WERI-Rb-1 (cell line): ENCODE results near the gene MMEL1.

ENCODE experiments used
- DNase-seq: peaks from one replicate; pipeline ENCODE4 v3.0.0-alpha.2; 2020
- H3K27ac ChIP-seq: fragments of 250-450 bp; sonication (Bioruptor Pico); 2 replicates; pipeline ENCODE4 v1.5.1; 2020; ENCODE audit warnings: mild to moderate bottlenecking, moderate library complexity
- H3K27me3 ChIP-seq: fragments of 250-450 bp; sonication (Bioruptor Pico); 2 replicates; pipeline ENCODE4 v1.5.1; 2021; ENCODE audit warnings: mild to moderate bottlenecking, low read depth, moderate library complexity; ENCODE audit not compliant: insufficient read depth, severe bottlenecking
- H3K36me3 ChIP-seq: fragments of 250-450 bp; sonication (Bioruptor Pico); 2 replicates; pipeline ENCODE4 v1.5.1; 2020; ENCODE audit warnings: mild to moderate bottlenecking, moderate library complexity
- H3K4me3 ChIP-seq: 2 replicates; pipeline ENCODE4 v1.5.1; 2011; ENCODE audit warnings: low read depth, mild to moderate bottlenecking, control low read depth, low read length
- H3K9me3 ChIP-seq: fragments of 250-450 bp; sonication (Bioruptor Pico); 2 replicates; pipeline ENCODE4 v1.5.1; 2021; ENCODE audit warnings: mild to moderate bottlenecking, moderate library complexity; ENCODE audit not compliant: severe bottlenecking
- TF ChIP-seq, protein P1 (sequence below): IDR thresholded peaks from 2 replicates; pipeline ENCODE4 v1.5.1; 2011; ENCODE audit warnings: low read depth, mild to moderate bottlenecking, control low read depth, inconsistent platforms, low read length

Gene MMEL1

GRCh38 chr1:2650967-2651645 lies 18.3 kb upstream of the MMEL1 start:
- Histone ChIP-seq H3K9me3 (peaks cover 23% of the 10 kb centered on the region), H3K4me3 (no peak overlapping the region), H3K27me3 (peaks cover 48% of the 10 kb centered on the region), H3K36me3 (no peaks in the 10 kb centered on the region), H3K27ac (no peak overlapping the region)
- TF ChIP-seq, protein P1, sequence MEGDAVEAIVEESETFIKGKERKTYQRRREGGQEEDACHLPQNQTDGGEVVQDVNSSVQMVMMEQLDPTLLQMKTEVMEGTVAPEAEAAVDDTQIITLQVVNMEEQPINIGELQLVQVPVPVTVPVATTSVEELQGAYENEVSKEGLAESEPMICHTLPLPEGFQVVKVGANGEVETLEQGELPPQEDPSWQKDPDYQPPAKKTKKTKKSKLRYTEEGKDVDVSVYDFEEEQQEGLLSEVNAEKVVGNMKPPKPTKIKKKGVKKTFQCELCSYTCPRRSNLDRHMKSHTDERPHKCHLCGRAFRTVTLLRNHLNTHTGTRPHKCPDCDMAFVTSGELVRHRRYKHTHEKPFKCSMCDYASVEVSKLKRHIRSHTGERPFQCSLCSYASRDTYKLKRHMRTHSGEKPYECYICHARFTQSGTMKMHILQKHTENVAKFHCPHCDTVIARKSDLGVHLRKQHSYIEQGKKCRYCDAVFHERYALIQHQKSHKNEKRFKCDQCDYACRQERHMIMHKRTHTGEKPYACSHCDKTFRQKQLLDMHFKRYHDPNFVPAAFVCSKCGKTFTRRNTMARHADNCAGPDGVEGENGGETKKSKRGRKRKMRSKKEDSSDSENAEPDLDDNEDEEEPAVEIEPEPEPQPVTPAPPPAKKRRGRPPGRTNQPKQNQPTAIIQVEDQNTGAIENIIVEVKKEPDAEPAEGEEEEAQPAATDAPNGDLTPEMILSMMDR, result no peak
- no peak for DNase-seq

DNA sequence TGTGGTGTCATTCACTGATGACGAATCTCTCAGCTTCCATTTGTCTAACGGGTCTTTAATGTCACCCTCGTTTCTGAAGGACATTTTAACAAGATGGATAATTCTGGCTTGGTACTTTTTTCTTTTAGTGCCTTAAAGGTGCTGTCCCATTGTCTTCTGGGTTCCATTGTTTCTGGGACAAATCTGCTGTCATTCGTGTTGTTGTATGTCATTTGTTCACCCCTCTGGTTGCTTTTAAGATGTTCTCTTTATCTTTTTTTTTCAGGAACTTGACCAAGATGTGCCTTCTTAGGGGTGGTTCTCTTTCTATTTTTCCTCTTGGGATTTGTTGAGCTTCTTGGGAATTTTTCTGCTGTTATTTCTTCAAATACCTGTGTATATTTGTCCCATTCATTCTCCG lies 14.0 kb upstream of the MMEL1 start:
- peaks cover 28% of the 10 kb centered on the region for H3K9me3 ChIP-seq
- H3K27me3 ChIP-seq, result peaks cover 75% of the 10 kb centered on the region

DNA sequence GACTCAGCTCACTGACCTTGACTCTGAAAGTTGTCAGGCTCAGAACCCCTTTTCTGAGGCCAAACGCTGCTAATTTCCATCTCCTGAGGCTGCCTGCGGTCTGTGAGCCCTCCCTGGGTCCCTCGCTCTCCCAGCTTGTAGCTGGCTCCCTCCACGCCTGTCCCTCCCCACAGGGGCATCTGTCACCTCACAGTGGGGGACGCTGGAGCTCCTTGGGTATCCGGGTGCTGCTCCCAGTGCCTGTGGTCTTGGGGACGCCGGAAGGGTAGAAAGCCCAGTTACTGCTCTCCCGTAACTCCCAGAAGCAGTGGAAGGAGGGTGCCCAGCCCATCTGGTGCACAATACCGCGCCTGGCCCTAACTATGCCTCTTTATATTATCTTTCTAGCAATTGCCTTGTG lies 13.0 kb upstream of the MMEL1 start:
- TF ChIP-seq, protein P1, result no peak
- no peak overlapping the region for H3K4me3 ChIP-seq

More for the DNA sequence above, 14.0 kb upstream of the MMEL1 start:
- no peaks in the 10 kb centered on the region for H3K36me3 ChIP-seq
- no peak overlapping the region for H3K27ac ChIP-seq
- TF ChIP-seq, protein P1, result no peak
- H3K4me3 ChIP-seq, result no peak overlapping the region
- DNase-seq, result no peak

DNA sequence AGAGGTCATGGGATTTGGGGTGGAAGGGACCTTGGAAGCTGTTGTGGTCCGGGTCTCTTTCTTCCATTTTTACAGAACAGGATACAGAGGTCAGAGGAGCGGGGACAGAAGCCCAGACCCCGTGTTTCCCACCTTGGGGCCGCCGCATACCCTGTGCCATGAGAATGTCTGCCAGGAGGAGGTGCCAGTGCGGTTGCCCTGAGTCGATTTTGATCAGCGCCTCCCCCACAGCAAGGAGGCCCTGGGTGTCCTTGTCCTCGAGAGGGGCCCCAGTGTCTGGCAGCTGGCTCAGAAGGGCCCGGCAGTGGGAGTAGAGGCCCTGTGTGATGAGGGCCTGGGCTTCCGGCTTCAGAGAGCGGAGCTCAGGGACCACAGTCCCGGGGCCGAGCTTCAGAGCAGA lies 12.3 kb upstream of the MMEL1 start:
- Histone ChIP-seq H3K36me3 (no peaks in the 10 kb centered on the region), H3K9me3 (peaks cover 28% of the 10 kb centered on the region), H3K4me3 (no peak overlapping the region), H3K27me3 (peaks cover 62% of the 10 kb centered on the region), H3K27ac (no peak overlapping the region)
- DNase-seq, result no peak
- TF ChIP-seq, protein P1, result no peak

More for the DNA sequence above, 13.0 kb upstream of the MMEL1 start:
- Histone ChIP-seq H3K9me3 (peaks cover 28% of the 10 kb centered on the region), H3K36me3 (no peaks in the 10 kb centered on the region), H3K27ac (no peak overlapping the region), H3K27me3 (peaks cover 66% of the 10 kb centered on the region)
- DNase-seq, result no peak

DNA sequence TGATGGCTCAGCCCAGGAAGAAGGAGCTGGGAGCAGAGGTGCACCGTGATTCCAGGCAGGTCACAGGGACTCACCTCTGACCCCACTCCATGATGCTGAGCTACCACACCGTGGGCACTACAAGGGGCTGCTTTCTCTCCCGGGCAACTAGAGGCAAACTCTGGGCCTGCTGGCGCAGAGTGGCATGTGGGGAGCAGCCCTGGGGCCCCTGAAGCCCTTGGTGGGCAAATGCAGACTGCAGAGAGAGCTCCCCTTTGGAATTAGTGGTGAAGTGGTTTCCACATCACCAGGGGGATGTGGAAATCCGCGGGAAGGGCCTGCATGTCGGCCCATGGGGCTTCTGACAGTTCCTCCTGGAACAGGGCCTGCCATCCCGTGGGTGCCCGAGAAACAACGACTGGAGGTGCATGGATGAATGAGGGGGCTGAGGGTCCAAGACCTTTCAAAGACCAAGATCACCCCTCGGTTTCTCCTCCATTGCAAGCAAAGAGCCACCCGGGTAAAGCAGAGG lies 11.8 kb upstream of the MMEL1 start:
- Histone ChIP-seq H3K9me3 (peaks cover 28% of the 10 kb centered on the region), H3K36me3 (no peaks in the 10 kb centered on the region), H3K27ac (no peak overlapping the region), H3K4me3 (no peak overlapping the region), H3K27me3 (peaks cover 62% of the 10 kb centered on the region)
- no peak for DNase-seq
- TF ChIP-seq, protein P1, result no peak

DNA sequence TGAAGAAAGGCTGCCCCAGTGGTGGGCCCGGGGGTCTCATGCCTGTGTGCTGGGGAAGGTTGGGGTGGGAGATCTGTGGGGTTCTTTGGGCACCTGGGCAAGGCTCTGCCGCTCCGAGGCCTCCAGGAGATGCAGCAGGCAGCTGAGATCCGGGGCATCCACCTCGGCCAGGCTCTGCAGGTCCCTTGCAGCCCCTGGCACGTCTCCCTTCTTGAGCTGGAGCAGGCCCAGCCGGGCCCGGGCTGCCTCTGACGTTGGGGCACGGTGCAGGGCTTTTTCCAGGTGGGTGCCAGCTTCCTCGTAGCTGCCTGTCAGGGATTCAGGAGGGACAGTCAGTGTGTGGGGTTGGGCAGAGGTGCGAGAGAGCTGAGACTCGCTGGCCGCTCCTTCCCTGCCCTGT lies 11.4 kb upstream of the MMEL1 start:
- no peak overlapping the region for H3K27ac ChIP-seq
- H3K4me3 ChIP-seq, result no peak overlapping the region
- no peak for DNase-seq
- TF ChIP-seq, protein P1, result no peak
- peaks cover 61% of the 10 kb centered on the region for H3K27me3 ChIP-seq
- H3K9me3 ChIP-seq, result peaks cover 28% of the 10 kb centered on the region
- no peaks in the 10 kb centered on the region for H3K36me3 ChIP-seq
